Right atrium auricular region (tissue), 2 donors: ENCODE data around the gene PJA2. TPM values are rescaled to one million over a fixed set of nuclear protein-coding genes. Genes with fewer than 3 reads are reported as not detected.

Experiments
- DNase-seq: peaks from one replicate; pipeline ENCODE4 v3.0.0-alpha.2; 2019; ENCODE audit warnings: low spot score
- H3K27ac ChIP-seq, 2 donors: fragments of 200-600 bp; sonication (generic); 1 replicate in 1 of 2; 2 replicates in 1 of 2; pipeline ENCODE4 v1.5.1; 2016 to 2019
- H3K27me3 ChIP-seq, 2 donors: fragments of 200-600 bp; sonication (generic); one replicate each; pipeline versions ENCODE4 v1.5.1 to v1.6.0; 2017 to 2019
- H3K36me3 ChIP-seq: fragments of 200-600 bp; sonication (generic); one replicate; pipeline ENCODE4 v1.5.1; 2016
- H3K4me1 ChIP-seq, 2 donors: fragments of 200-600 bp; sonication (generic); one replicate each; pipeline versions ENCODE4 v1.5.1 to v1.6.0; 2017 to 2019
- H3K4me3 ChIP-seq, 2 donors: fragments of 200-600 bp; sonication (generic); 1 replicate in 1 of 2; 2 replicates in 1 of 2; pipeline ENCODE4 v1.5.1; 2017 to 2019; ENCODE audit warnings: mild to moderate bottlenecking in 1 of 2, moderate library complexity in 1 of 2
- H3K9me3 ChIP-seq, 2 donors: fragments of 200-600 bp; sonication (generic); one replicate each; pipeline ENCODE4 v1.5.1; 2019
- CTCF ChIP-seq, 2 donors: fragments of 200-600 bp; sonication (generic); IDR thresholded peaks; one replicate each; pipeline ENCODE4 v1.5.1; 2019; ENCODE audit warnings: antibody characterized with exemption in 2 of 2
- total RNA-seq, 2 donors: library from RNA; depleted of rRNA; stranded (reverse); fragments of >200 nt; gene quantifications; one replicate each; pipeline ENCODE4 v1.1.0, GENCODE V29; 2016

The PJA2 gene
- total RNA-seq, 2 donors from 2014 or later, result 80.7 to 88.3 TPM

DNA sequence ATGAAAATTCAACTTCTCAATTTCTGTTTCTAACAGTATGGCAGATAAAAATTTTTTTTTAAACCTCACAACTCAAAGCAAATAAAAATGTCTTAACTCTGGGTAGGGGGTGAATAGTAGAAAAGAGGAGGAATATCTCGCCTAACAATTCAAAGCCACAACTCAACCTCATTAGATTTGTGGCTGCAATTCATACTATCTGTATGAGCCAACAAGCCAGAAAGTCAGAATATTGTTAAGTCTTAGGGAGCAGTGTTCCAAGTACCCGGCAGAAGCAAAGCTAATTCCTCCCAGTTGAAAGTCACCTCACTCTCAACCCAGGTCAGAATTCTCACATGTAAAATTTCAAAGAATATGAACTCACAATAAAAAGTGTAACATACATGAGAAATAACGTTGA, 15.0 kb downstream of the PJA2 start:
- Histone ChIP-seq H3K4me3 (no peak overlapping the region), H3K27me3 (no peaks in the 10 kb centered on the region), H3K4me1 (peaks cover 0 to 38% of the 10 kb centered on the region in 2 donors), H3K36me3 (no peaks in the 10 kb centered on the region), H3K9me3 (no peaks in the 10 kb centered on the region), H3K27ac (no peak overlapping the region)
- DNase-seq, result no peak
- no peak for TF ChIP-seq CTCF (IDR thresholded peaks at IDR 0.05)

DNA sequence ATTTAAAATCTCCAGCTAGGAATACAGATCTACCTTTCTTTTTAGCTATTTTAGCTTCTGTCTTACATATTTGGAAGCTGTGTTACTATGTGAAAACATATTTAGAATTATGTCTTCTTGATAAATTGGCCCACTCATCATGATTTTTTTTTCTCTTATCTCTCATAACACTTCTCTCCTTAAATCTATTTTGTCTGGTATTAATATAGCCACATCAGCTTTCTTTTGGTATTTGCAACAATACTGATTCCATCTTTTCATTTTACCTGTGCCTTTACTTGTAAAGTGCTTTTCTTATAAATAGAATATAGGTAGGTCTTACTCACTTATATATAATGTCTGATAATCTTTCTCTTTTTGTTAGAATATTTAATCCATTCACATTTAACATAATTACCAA, 19.6 kb downstream of the PJA2 start:
- Histone ChIP-seq H3K4me3 (no peak overlapping the region), H3K9me3 (no peaks in the 10 kb centered on the region), H3K27me3 (no peaks in the 10 kb centered on the region), H3K27ac (no peak overlapping the region), H3K36me3 (no peaks in the 10 kb centered on the region), H3K4me1 (peaks cover 0 to 50% of the 10 kb centered on the region in 2 donors)
- TF ChIP-seq CTCF (IDR thresholded peaks at IDR 0.05), result no peak
- DNase-seq, result no peak

DNA sequence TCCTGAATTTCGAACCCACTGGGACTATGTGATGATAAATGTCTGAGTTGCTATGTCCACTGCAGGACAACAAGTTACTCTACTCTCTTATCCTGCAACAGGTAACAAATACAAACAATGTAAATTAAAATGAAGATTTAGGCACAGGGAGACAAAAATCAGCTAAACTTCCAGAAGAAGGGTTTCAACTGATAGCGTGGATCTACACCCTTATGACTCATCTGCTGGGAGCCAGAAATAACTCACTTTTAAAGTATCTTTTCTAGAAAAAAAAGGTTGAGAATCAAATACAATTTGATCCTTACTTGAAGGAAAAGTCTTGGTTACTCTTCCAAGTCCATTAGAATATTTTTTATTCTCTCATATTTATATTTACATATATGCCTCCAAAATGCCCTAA, 21.4 kb downstream of the PJA2 start:
- H3K4me1 ChIP-seq, result peaks cover 0 to 42% of the 10 kb centered on the region in 2 donors
- H3K27ac ChIP-seq, result no peak overlapping the region
- H3K36me3 ChIP-seq, result no peaks in the 10 kb centered on the region
- H3K9me3 ChIP-seq, result no peaks in the 10 kb centered on the region
- no peak for DNase-seq
- no peaks in the 10 kb centered on the region for H3K27me3 ChIP-seq
- H3K4me3 ChIP-seq, result no peak overlapping the region
- TF ChIP-seq CTCF (IDR thresholded peaks at IDR 0.05), result no peak

DNA sequence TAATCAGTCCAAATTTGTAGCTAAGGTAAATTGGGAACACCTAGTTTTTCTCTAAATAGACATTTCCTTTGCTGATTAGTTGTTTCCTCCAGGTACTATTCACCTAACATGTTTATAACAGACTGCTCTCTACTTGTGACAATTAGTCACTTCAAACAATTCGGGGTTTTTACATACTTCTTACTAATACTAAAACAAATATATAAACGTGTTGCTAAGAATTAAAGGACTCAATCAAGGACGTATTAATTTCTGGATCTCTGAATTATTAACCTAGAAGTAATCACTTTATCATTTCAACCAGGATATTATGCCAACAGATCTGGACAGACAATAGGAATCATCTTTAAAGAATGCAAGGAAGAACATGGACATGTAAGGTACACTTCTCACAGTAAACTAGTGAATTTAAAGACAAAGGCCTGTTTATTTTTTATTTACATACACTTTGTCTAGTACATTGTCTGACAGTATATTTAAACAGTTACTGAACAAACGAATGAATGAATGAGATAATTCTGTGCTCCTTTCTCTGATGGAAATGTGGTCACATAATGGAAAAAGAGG, 22.3 kb downstream of the PJA2 start:
- H3K36me3 ChIP-seq, result peaks cover 1% of the 10 kb centered on the region
- H3K4me1 ChIP-seq, result peaks cover 0 to 37% of the 10 kb centered on the region in 2 donors
- H3K4me3 ChIP-seq, result no peak overlapping the region
- no peak overlapping the region for H3K27ac ChIP-seq
- no peak for TF ChIP-seq CTCF (IDR thresholded peaks at IDR 0.05)
- H3K9me3 ChIP-seq, result no peaks in the 10 kb centered on the region
- no peak for DNase-seq
- no peaks in the 10 kb centered on the region for H3K27me3 ChIP-seq

GRCh38 chr5:109378095-109378494, 31.7 kb downstream of the PJA2 start:
- Histone ChIP-seq H3K4me1 (peaks cover 0 to 4% of the 10 kb centered on the region in 2 donors), H3K27ac (no peak overlapping the region), H3K9me3 (no peaks in the 10 kb centered on the region), H3K27me3 (no peaks in the 10 kb centered on the region), H3K36me3 (peaks cover 37% of the 10 kb centered on the region), H3K4me3 (no peak overlapping the region)
- TF ChIP-seq CTCF (IDR thresholded peaks at IDR 0.05), result no peak
- DNase-seq, result no peak

GRCh38 chr5:109374625-109375024, 35.1 kb downstream of the PJA2 start:
- no peaks in the 10 kb centered on the region for H3K9me3 ChIP-seq
- no peaks in the 10 kb centered on the region for H3K27me3 ChIP-seq
- H3K36me3 ChIP-seq, result peaks cover 24% of the 10 kb centered on the region
- no peak for DNase-seq
- no peak overlapping the region for H3K4me3 ChIP-seq
- no peak overlapping the region for H3K27ac ChIP-seq
- no peak for TF ChIP-seq CTCF (IDR thresholded peaks at IDR 0.05)
- H3K4me1 ChIP-seq, result peaks cover 0 to 4% of the 10 kb centered on the region in 2 donors
